Activated CD4-positive, CD25-positive, alpha-beta regulatory T cell treated with anti-CD3 and anti-CD28 coated beads, Interleukin-2, amount 50 U/mL, for 16 hours (primary cell): ENCODE measurements around the gene MYO1D.

Experiments
- DNase-seq: peaks from one replicate; pipeline ENCODE4 v3.0.0-alpha.2; 2020; ENCODE audit warnings: low read depth, low spot score

The MYO1D gene

DNA sequence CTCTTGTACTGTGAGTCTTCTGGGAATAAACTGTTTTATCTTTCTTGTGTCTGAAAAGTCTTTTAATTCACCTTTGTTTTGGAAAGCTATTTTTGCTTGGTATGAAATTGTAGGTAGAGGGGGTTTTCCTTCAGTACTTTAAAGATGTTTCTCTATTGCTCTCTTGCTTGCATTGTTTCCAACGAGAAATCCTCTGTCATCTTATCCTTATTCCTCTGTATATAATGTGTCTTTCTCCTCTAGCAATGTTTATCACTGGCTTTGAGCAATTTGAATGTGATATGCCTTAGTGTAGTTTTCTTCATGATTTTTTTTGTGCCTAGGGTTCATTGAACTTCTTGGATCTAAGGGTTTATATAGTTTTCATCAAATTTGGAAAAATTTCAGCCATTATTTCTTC lies 293.9 kb downstream of the MYO1D start:
- no peak for DNase-seq

DNA sequence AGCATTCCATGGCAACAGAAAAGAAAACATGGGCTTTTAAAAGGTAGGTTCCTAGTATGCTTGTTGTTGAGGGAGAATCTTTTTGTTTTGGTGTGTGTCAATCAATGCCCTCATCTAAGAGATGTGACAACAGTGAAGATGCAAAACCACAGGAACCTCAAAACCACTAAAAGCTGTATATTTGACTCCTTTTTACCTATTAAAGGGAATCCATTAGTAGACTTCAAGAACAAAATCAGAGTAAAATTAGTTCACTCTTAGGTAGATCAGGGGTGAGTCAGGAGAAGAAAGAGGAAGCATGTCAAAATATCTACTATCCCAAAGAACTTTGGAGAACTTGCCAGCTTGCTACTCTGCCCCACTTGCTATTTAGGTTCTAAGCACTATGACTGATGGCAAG lies 301.1 kb downstream of the MYO1D start:
- DNase-seq = no peak

DNA sequence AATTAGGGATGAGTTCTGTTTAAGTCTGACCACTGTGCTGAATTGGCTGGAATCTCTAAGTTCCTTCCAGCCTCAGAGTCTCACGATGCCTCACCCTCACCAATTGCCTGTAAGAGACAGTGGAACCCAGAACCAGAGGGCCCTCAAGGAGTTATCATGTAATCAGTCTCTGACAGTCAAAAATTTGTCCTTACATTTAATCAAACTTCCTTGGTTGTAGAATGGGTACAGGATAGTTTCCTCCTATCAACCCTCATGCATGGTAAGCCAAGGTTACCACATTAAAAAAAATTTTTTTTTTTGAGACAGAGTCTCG lies 306.9 kb downstream of the MYO1D start:
- DNase-seq = no peak

DNA sequence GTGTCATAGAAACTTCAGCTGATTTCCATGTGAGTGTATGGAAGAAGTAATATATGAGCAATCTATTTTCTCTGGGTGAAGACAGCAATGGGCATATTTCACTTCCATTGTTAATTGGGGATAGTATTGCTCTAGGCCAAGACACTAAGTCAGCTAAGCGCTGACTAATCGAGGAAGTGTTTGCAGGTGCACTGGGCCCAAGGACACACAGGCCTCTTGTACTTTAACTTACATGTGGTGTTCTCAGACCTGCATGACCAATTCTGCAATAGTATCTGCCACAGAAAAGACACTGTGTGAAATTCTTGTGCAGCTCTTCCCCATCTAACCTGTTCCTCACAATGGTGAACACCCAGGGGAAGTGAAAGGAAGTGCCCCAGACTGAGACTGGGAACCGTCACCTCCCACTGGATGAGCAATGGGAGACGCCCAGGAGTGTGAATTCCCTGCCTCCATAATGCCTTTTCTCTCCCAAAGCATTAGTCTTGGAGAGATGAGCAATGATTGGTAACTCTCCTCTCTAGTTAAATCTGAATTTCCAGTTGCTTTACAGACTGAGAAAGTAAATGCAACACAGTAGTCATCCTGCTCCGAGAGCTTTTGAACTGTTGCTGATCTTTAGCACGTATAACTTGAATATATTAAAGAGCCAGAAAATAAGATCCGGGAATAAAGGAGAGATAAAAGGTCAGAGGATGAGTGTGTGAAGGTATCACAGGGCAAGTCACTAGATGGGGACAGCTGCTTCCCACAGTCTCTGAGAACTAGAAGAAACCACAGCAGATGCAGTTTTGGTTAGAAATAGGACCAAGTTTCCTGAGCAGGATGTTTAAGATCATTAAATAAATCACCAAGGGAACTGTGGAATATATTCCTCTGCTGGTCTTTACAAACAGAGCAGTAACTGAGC lies 307.5 kb downstream of the MYO1D start:
- no peak for DNase-seq

DNA sequence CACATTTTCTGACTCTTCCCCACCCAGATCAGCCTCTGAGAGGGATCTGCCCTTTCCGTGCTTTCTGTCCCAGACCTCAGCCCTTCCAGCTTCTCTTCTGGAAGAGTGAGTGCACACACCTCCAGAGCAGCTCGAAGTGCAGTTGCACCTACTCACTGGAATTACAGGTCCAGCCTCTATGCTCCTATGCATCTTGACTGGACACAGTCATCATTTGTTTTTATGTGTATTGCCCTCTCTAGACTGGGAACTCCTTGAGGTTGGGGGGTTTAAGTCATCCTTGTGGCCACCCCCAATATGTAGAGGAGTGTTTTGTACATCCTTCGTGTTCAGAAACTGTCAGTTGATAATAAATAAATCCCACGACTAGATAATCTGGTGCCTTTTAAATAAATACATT lies 308.2 kb downstream of the MYO1D start:
- DNase-seq = no peak

DNA sequence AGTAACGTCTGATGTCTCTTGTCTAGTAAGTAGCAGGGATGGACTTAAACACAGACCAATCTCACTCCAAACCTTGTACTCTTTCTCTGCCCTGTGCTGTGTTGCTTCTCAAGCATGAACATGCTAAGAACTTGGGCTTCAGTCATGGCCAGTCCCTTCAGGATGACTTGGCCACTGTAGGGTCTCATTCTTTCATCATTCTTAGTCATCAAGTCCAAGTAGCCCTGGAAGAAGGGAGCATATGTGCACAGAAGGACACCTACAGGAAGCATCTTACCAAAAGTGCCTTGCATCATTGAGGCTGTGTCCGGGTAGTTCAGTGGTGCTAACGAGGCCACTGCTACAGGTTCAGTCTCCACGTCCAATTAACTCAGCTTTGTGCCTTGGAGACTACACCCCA lies 309.4 kb downstream of the MYO1D start:
- DNase-seq = no peak

DNA sequence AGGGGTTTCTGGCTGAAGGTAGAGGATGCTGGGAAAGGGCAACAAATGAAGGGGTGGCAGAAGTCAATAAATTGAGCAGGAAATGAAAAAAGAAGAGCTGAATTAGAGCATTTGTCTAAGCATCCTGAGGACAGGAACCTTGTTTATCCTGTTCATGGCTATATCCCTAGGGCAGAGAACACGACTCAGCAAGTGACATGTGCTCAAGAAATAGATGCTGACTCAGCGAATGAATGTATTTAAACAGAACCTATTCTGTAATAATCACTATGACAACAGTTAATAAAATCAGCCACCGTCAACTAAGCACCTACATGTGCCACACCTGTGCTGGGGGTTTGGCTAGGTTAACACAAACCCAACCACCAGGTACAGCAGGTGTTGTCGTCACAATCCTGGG lies 309.8 kb downstream of the MYO1D start:
- no peak for DNase-seq

DNA sequence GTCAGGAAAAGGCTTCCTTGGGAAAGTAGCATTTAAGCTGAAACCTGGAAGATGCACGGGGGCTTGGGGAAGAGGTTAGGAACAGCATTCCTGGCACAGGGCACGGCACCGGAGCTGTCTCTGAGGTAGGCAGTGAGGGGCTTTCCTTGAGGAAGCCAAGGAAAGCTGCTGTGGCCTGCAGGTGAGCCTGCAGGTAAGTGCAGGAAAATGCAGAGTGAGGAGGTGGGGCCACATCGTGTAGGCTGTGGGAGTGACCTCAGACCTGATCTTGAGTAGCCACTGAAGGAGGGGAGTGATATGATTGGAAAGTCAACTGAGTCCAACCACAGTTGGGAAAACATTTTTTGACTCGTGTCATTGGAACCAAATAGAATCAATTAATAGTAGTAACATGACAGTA lies 310.6 kb downstream of the MYO1D start:
- no peak for DNase-seq

DNA sequence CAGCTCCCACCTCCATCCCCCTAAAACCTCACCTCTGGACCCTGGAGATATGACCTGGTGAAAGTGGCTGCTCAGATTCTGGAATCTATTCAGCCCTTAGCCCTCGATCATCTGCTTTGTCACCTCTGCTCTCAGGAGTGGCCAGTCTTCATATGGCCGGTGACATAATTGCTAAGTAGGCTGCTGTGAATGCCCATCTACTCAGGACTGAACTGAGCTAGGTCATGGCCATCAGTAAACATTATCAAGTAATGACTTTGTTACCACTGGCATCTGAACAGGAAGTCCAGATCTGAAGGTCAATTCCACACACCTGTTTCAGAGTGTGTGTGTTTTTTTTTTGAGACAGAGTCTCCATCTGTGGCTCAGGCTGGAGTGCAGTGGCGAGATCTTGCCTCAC lies 311.5 kb downstream of the MYO1D start:
- no peak for DNase-seq

DNA sequence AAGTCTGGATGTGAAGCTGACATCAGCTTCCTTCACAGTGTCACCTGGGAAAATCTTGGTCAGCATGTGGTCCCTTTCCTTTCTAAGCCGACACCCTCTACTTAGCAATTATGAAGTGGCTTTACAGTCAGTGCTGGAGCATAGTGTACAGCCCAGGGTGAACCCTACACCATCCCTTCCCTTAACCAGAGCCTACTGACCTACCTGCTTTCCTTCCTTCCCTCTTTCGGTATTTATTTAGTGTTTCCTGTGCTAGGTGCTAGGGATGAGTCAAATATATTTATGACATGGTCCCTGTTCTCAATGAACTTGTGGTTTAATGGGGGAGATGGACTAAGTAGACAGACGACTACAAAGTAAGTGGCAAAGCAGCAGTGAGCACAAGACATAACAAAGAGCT lies 312.6 kb downstream of the MYO1D start:
- DNase-seq = no peak

DNA sequence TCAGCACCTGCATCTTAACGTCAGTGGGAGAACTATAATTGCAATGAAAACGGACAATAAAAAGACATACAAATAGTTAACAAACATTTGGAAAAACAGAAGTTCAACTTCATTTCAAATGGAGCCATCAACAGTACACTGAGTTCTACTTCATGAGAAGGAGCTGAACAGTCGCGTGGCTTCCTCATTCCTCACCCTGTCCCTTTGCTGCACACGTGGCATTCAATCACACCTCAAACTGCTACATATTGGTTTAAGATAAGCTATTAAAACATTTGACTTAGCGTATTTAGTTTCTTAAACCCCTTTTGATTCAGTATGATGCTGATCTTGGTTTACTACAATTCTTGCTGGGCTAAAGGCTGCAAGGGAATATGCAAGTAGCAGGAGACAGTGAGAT lies 313.3 kb downstream of the MYO1D start:
- DNase-seq = no peak

DNA sequence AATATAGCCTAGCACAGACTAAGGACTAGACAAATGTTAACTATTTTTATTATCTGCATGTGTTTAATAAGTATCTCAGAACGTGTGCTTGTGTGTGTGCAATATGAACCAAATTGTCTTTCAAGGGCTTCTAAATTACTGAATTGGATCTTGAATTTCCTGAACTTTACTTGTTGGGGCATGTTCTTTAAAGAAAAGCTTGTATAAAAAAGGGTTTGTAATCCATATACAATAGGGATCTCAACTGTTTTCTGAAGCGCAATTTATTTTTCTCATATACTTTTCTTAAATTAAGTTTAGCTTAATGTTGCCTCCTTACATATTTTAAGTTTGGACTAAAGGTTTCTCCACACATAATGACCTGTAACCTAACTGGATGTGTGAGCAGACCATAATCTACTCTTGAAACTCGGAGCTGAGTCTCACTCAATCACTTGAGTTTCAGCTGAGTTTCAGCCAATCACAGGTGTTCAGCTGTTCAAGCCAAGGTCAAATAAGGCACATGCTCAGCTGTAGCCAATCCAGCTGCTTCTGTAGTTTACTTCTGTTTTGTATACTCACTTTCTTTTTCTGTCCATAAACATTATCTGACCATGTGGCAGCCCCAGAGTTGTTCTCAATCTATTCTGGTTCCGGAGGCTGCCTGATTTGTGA lies 317.8 kb downstream of the MYO1D start:
- no peak for DNase-seq

DNA sequence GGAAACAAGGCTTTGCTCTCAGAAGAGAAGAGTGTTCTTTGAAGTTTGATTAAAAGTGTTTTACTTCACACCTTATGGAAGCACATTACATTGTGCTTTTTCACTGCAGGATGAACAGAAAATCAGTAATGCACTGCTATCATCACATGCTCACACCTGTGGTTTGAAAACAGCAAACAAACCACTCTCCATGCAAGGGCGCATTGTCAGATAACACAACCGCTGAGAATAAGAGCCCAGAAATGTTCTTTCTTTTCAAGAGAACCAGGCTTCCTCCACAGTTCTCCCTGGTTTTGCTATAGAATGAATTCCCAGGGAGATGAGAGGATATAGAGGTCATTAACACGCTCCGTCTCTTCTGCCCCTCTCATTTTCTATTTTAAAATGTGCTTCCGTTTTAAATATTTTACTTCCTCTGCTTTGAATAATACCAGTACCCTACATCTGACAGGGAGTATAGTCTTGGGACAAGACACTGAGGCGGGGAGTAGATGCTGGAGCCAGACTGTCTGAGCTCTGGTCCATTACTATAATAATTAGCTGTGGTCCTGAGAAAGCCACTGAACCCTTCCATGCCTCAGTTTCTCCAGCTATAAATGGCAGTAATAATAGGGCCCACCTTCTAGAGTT lies 318.5 kb downstream of the MYO1D start:
- no peak for DNase-seq

DNA sequence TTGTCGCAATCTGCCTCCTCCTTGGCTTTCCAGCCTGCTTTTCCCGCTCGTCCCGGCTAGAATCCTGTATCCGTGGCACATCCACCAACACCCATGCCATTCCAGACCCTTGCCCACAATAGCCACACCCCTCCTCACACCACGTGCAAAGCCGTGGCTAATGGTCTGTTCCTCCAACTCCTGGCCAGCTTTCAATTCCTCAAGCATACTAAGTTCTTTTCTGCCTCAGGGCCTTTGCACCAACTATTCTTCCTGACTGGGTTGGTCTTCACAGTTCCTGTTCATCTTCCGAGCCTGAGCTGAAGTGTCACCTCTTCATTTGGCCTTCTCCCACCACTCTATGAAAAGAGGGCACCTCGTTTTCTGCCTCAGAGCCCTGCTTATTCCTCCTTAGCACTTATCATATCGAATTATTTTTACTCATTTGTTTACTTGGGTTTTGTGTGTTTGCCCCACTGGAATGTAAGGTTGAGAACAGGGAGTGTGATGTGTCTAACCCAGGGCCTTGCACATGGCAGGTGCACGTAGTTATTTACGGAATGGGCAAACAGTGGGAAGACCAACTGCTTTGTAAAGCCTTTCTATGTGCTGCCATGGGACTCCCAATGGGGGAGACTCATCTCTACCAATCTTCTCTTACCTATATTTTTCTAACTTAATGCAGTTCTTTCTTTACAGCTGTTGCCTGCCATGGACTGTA lies 321.2 kb downstream of the MYO1D start:
- DNase-seq = no peak

DNA sequence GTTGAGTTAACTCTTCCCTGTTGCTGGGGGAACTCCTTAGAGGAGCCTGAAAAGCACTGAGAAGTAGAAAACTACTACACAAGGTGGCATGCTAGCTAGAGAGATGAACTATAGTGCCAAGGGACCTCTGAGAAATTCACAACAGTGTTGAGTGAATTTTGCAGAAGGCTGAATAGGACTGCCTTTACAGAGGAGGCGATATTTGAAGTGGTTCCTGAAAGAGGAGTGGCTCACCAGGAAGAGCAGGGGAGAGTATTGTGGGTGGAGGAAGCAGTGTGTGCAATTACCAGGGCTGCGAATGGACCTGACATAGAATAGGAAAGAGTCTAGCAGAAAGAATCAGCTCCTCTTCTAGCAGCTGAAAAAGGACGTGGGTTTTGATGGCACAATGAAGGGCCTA lies 323.8 kb downstream of the MYO1D start:
- DNase-seq = no peak

DNA sequence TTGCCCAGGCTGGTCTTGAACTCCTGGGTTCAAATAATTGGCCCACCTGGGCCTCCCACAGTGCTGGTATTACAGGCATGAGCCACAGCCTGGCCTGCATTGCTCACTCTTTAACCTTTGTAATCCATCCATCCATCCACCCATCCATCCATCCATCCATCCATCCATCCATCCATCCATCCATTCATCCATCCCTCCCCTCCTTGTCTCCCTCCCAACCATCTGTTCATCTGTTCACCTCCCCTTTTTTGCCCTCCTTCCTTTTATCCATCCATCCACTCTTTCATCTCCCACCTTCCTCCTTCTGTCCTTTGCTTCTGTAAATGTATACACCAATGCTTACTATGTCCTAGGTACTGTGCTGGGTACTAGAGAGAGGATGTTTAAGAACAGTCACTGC lies 324.6 kb downstream of the MYO1D start:
- DNase-seq = no peak

DNA sequence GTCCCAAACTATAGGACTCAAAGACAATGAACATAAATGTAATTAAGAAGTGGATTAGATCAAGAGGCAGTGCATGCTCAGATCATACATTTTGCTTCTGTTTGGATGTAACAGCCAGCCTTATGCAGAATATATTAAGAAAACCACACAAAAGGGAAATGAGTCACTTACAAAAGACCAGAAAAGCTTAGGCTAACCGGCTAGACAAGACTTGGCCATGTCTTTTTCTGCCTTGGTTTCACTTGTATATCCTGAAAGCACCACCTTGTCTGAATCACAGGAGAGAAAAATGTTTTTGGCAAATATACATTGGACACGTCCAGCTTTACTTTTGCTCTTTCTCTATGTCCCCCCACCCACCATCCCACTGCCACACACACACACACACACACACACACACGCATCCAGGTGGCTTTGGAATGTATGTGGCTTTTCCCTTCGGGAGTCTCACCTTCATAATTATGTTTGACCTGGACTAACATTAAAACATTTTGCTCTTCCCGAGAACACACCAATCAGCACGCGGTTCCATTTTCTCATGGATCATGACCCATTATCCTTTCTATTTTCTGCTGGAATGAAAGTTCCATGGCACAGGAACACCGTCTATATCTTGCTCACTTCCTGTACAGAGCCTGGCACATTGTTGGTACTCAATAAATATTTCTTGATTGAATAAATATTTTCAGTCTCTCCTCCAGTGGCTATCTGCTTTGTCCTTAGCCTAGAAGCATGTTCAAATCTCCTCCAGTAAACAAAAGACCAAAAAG lies 325.6 kb downstream of the MYO1D start:
- DNase-seq = no peak

DNA sequence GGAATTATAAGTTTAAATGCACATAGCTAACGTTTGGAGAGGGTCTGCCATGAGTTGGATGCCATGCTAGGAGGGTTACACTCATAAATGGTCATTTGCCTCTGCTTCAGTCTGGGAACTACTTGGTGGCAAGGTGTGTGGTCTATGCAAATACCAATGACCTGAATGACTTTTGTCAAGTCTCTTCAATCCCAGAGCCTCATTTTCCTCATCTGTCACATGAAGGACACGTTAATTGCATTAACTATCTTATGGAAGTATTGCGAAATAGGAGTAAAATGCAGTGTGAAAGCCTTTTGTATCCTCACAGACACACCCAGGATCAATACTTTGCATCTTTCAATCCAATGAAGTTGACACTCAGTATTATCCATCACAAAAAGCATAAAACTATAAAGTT lies 327.4 kb downstream of the MYO1D start:
- DNase-seq = no peak

DNA sequence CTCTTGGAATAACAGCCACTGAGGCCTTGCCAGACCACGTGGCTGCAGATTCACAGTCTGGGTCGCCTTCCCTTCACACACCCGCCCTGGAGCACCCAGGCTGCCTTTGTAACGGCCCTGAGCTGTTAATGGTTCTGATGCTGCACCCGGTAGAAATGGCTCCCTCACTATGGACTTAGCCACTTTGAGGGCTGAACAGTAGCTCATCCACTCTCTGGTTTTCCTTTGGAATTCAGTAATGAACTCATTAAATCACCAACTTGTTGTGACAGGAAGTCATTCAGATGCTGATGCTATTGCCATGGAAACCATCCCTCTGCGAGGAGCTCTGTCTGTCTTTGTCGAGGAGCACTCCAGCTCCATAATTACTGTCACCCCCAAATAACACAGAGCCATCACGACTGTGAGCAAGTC lies 330.9 kb downstream of the MYO1D start:
- no peak for DNase-seq

DNA sequence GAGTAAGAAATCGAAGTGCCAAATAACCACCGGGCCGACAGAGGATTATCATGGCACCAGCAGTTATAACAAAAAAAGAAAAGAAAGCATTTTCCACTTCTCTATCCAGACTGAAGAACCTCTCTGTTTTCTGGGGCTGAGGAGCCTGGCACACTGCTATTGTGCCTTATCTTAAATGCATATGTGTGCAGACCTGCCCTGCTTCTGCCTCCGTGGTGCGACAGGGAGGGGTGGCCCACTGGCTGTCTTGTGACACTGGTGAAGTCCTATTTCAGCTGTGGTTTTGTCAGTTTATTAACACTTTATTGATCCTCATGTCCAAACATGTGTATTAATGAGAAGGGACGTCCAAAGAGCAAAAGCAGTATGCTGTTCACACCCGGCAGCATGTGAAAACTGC lies 334.7 kb downstream of the MYO1D start:
- no peak for DNase-seq

DNA sequence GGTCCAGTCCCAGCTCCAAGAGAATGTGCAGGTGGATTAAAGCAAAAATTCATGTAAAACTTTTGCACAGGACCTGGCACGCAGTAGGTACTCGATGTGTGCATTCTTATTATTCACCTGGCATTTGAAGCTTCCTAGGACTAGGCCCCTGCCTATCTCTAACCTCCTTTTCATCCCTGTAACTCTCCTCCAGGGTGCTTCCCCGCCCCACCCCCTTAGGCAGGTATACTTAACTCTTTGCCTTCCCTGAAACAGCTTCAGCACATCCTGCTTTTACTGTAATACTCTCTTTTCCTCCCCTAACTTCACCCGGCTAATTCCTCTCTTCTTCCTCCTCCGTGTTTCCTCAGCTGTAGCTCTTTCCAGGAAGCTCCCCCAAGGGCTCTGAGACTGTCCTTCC lies 335.3 kb downstream of the MYO1D start:
- no peak for DNase-seq
